ENCODE measurements around the gene TMX4.
"Not testable (repeated sequence)": the region's sequence is repeated elsewhere in the genome, so short reads cannot be mapped to it uniquely, and the experiment has no call there.

The TMX4 gene

DNA sequence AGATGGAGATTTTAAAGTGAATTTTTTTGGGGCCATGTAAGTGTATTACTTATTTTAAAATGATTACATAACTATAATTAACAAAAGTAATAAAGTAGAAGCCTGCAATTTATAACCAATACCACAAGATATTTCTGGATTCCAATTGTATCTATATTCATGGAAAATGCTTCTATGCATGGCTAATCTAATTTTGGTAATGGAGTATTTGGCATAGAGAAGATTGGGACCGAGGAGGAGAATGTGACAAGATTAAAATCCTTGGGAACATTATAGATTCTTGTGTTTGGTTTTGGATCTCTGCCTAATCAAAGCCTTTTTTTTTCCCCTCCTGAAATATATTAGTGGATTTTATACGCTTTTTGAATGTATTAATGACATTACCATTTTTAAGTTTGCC is 12.9 kb upstream of the TMX4 start:
- TF ChIP-seq EZH2 (IDR thresholded peaks at IDR 0.05) (no peak), POLR2AphosphoS5 (IDR thresholded peaks at IDR 0.05; ENCODE audit: borderline replicate concordance, low read depth, low read length) (no peak), FOXP2 (optimal IDR thresholded peaks at IDR 0.05; ENCODE audit: control extremely low read depth, extremely low read length, insufficient read depth) (no peak)
- H3K4me3 ChIP-seq: no peak overlapping the region
- H3K27ac ChIP-seq: no peak overlapping the region
- H3K9ac ChIP-seq (ENCODE audit: insufficient read length): no peak overlapping the region
- DNase-seq (ENCODE audit: low read depth, low spot score): no peak
- H3K9me3 ChIP-seq (ENCODE audit: low read depth, low read length): no peaks in the 10 kb centered on the region
- H3K36me3 ChIP-seq (ENCODE audit: insufficient read depth, low read length): no peaks in the 10 kb centered on the region

DNA sequence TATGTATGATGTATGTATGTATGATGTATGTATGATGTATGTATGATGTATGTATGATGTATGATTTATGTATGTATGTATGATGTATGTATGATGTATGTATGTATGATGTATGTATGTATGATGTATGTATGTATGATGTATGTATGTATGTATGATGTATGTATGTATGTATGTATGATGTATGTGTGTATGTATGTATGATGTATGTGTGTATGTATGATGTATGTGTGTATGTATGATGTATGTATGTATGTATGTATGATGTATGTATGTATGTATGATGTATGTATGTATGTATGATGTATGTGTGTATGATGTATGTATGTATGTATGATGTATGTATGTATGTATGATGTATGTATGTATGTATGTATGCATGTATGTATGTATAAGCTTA is 12.0 kb upstream of the TMX4 start:
- not testable (repeated sequence) for H3K9ac ChIP-seq (ENCODE audit: insufficient read length); H3K27ac ChIP-seq; H3K9me3 ChIP-seq (ENCODE audit: low read depth, low read length); H3K4me3 ChIP-seq; H3K36me3 ChIP-seq (ENCODE audit: insufficient read depth, low read length); DNase-seq (ENCODE audit: low read depth, low spot score)

DNA sequence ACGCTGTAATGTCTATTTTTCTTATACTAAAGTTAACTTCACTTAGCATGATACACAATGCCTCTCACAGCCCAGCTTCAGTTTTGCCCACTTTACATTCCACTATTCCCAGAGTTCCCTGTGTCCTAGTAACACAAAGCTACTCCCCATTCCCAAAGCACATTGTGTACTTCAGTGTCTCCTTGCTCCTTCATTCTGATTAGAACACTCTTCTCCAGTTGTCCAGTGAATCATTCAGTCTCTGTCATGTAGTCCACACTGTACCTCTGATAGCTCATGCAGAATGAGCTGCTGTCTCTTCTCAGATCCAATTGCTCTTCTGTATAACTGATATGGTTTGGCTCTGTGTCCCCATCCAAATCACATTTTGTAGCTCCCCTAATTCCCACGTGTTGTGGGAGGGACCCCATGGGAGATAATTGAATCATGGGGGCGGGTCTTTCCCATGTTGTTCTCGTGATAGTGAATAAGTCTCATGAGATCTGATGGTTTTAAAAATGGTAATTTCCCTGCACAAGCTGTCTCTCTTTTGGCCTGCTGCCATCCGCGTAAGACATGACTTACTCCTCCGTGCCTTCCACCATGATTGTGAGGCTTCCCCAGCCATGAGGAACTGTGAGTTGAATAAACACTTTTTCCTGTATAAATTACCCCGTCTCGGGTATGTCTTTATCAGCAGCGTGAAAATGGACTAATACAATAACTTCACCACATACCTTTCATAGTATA is 2.1 kb upstream of the TMX4 start:
- no peak for TF ChIP-seq EZH2 (IDR thresholded peaks at IDR 0.05)
- TF ChIP-seq POLR2AphosphoS5 (IDR thresholded peaks at IDR 0.05; ENCODE audit: borderline replicate concordance, low read depth, low read length): no peak
- no peak for TF ChIP-seq FOXP2 (optimal IDR thresholded peaks at IDR 0.05; ENCODE audit: control extremely low read depth, extremely low read length, insufficient read depth)
- DNase-seq (ENCODE audit: low read depth, low spot score): no peak
- Histone ChIP-seq H3K27ac (no peak overlapping the region), H3K36me3 (ENCODE audit: insufficient read depth, low read length) (no peaks in the 10 kb centered on the region), H3K9me3 (ENCODE audit: low read depth, low read length) (no peaks in the 10 kb centered on the region), H3K9ac (ENCODE audit: insufficient read length) (no peak overlapping the region), H3K4me3 (no peak overlapping the region)

DNA sequence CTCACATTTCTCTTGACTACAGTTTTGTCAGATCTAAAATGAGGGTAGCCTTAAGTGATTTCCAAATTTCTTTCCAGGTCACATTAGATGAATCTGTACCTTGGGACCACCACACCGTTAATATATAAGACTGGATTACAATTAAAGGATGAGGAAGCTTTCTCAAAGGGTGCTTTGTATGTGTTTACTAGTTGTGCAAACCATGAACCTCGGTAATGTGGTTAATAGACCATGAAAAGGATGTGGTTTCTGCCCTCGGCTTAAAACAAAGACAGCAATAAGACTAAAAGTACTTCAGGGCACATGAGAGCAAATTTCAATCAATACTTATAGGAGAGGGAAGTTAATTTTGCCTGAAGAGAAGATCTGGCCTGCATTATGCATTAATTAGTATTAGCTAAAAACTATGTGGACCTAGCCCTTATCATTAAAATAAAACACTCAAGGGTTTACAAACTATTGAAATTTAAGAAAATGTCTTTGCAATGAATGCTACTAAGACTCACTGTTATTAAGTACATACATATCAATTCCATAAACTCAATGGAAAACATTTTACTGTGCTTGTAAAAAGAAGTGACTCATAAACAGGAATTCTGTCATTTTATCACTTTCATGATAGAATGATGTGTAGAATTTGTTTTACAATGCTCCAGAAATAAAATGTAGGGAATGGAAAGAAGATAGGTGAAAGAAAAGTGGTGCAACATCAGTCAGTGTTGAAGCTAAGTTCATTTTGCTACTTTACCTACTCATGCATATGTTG is 936 bp upstream of the TMX4 start:
- no peaks in the 10 kb centered on the region for H3K9me3 ChIP-seq (ENCODE audit: low read depth, low read length)
- TF ChIP-seq FOXP2 (optimal IDR thresholded peaks at IDR 0.05; ENCODE audit: control extremely low read depth, extremely low read length, insufficient read depth) (no peak), POLR2AphosphoS5 (IDR thresholded peaks at IDR 0.05; ENCODE audit: borderline replicate concordance, low read depth, low read length) (no peak), EZH2 (IDR thresholded peaks at IDR 0.05) (no peak)
- no peak overlapping the region for H3K9ac ChIP-seq (ENCODE audit: insufficient read length)
- H3K36me3 ChIP-seq (ENCODE audit: insufficient read depth, low read length): no peaks in the 10 kb centered on the region
- no peak overlapping the region for H3K27ac ChIP-seq
- DNase-seq (ENCODE audit: low read depth, low spot score): no peak
- H3K4me3 ChIP-seq: peak overlapping the region; percentile 95

DNA sequence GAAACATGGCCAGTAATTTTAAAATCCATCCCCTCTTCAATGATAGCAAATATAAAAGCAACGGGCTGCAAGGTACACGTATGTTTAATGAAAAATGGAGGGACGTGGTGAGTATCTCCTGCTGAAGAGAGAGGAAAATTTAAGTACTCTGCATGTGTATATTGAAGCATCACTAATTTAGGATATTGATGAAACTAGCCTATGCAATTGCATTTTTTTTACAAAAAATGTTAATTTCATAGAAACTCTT is 362 bp upstream of the TMX4 start:
- Histone ChIP-seq H3K27ac (no peak overlapping the region), H3K9ac (ENCODE audit: insufficient read length) (peak overlapping the region; percentile 93)

DNA sequence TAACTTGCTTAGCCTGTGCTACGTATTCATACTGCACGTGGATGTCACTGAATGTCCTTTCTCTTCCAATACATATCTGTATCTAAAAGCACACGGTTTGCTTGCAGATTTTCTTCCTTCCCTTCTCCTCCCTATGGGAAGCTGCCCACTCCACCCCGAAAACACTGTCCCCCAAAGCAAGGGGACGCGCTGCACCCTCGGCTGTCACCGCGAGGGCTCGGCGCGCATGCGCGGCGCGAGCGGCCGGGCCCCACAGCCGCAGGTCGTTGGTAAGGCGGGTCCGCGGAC is 659 bp downstream of the TMX4 start:
- no peak for DNase-seq (ENCODE audit: low read depth, low spot score)
- peak overlapping the region; percentile 95 for H3K4me3 ChIP-seq
- TF ChIP-seq EZH2 (IDR thresholded peaks at IDR 0.05) (no peak), POLR2AphosphoS5 (IDR thresholded peaks at IDR 0.05; ENCODE audit: borderline replicate concordance, low read depth, low read length) (no peak), FOXP2 (optimal IDR thresholded peaks at IDR 0.05; ENCODE audit: control extremely low read depth, extremely low read length, insufficient read depth) (no peak)

More for the DNA sequence above, 362 bp upstream of the TMX4 start:
- Histone ChIP-seq H3K9me3 (ENCODE audit: low read depth, low read length) (no peaks in the 10 kb centered on the region), H3K4me3 (peak overlapping the region; percentile 95), H3K36me3 (ENCODE audit: insufficient read depth, low read length) (no peaks in the 10 kb centered on the region)
- TF ChIP-seq FOXP2 (optimal IDR thresholded peaks at IDR 0.05; ENCODE audit: control extremely low read depth, extremely low read length, insufficient read depth) (no peak), POLR2AphosphoS5 (IDR thresholded peaks at IDR 0.05; ENCODE audit: borderline replicate concordance, low read depth, low read length) (no peak), EZH2 (IDR thresholded peaks at IDR 0.05) (no peak)
- no peak for DNase-seq (ENCODE audit: low read depth, low spot score)

DNA sequence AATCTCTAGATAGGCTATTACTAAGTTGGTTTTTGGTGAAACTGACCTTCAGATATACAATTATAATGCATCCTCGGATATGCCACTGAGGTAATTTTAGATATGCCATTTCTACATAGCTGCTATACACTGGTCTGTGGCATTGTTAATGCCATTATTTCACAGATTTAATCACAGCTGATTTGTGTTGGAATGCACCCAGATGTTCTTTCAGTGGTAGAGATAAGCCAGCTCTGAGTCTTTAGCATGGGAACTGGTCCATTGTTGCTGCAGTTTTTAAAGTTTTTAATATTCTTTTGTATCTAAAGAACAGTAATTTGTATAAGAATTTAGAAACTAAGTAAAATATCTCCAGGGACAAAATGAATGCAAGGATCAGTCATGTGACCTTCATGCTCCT is 6.8 kb downstream of the TMX4 start:
- Histone ChIP-seq H3K36me3 (ENCODE audit: insufficient read depth, low read length) (no peaks in the 10 kb centered on the region; the same call in 1 of the 2 replicates), H3K4me3 (no peak overlapping the region), H3K9me3 (ENCODE audit: low read depth, low read length) (no peaks in the 10 kb centered on the region), H3K9ac (ENCODE audit: insufficient read length) (no peak overlapping the region), H3K27ac (no peak overlapping the region)
- no peak for TF ChIP-seq EZH2 (IDR thresholded peaks at IDR 0.05)
- no peak for TF ChIP-seq POLR2AphosphoS5 (IDR thresholded peaks at IDR 0.05; ENCODE audit: borderline replicate concordance, low read depth, low read length)
- TF ChIP-seq FOXP2 (optimal IDR thresholded peaks at IDR 0.05; ENCODE audit: control extremely low read depth, extremely low read length, insufficient read depth): no peak
- no peak for DNase-seq (ENCODE audit: low read depth, low spot score)

More for the DNA sequence above, 659 bp downstream of the TMX4 start:
- Histone ChIP-seq H3K36me3 (ENCODE audit: insufficient read depth, low read length) (no peaks in the 10 kb centered on the region), H3K9ac (ENCODE audit: insufficient read length) (peak overlapping the region; percentile 93), H3K9me3 (ENCODE audit: low read depth, low read length) (no peaks in the 10 kb centered on the region), H3K27ac (no peak overlapping the region)

DNA sequence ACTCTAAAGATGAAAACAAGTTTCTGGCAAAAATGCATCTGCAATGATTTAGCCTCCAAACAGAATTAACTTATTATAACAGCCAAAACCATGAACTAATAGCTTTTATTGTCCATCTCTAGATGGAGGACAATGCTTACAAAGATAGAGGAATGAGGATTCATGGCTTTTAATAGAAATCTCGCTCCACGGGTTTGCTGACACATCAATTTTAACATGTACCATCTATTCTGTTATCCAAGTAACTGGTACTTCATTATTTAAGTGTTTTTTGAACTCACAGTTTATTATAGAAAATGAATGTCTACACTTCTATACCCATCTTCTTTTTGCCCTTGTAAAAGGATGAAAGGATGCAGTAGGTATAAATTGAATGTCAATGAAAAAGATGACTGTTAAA is 10.8 kb downstream of the TMX4 start:
- DNase-seq (ENCODE audit: low read depth, low spot score): no peak
- Histone ChIP-seq H3K9me3 (ENCODE audit: low read depth, low read length) (no peaks in the 10 kb centered on the region), H3K36me3 (ENCODE audit: insufficient read depth, low read length) (no peaks in the 10 kb centered on the region; the same call in 1 of the 2 replicates), H3K27ac (no peak overlapping the region), H3K4me3 (no peak overlapping the region), H3K9ac (ENCODE audit: insufficient read length) (no peak overlapping the region)
- no peak for TF ChIP-seq POLR2AphosphoS5 (IDR thresholded peaks at IDR 0.05; ENCODE audit: borderline replicate concordance, low read depth, low read length)

DNA sequence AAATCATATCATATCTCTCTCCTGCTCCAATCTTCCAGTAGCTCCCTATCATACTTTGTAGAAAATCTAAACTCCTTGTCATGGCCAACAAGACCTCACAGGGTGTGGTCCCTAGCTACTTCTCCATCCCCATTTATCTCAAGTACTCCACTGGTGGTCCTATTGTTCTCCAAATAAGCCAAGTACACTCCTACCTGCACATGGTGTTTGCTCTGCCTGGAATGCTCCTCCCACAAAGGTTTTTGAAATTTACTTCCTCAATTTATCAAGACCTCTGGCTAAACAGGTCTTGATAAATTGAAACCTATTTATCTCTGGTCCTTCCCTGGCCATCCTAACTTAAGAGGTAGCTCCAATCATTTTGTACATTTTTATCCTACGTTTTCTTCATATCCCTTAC is 12.1 kb downstream of the TMX4 start:
- no peak overlapping the region for H3K27ac ChIP-seq
- no peaks in the 10 kb centered on the region; the same call in 1 of the 2 replicates for H3K36me3 ChIP-seq (ENCODE audit: insufficient read depth, low read length)
- H3K9me3 ChIP-seq (ENCODE audit: low read depth, low read length): no peaks in the 10 kb centered on the region
- H3K9ac ChIP-seq (ENCODE audit: insufficient read length): no peak overlapping the region
- H3K4me3 ChIP-seq: no peak overlapping the region
- no peak for TF ChIP-seq EZH2 (IDR thresholded peaks at IDR 0.05)
- no peak for TF ChIP-seq FOXP2 (optimal IDR thresholded peaks at IDR 0.05; ENCODE audit: control extremely low read depth, extremely low read length, insufficient read depth)
- no peak for TF ChIP-seq POLR2AphosphoS5 (IDR thresholded peaks at IDR 0.05; ENCODE audit: borderline replicate concordance, low read depth, low read length)
- no peak for DNase-seq (ENCODE audit: low read depth, low spot score)
